ENCODE data around the gene MAD2L1.

DNA sequence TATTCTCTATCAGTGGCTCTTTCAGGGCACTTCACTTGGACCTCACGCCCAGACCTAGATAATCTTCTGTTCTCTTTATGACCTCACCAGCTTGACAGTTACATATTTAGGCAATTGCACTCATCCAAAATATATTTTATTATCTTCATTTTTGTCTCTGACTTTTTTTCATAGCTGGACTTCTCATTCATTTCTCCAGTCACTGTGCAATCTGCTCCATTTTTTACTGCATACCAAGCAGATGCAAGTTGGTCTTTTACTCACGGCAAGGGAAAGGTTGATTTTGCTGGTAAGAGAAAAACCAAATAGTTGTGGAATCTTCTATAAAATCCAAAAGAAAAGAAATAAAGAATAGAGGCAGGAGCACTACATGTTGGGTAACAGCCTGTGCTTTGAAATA, 31.7 kb downstream of the MAD2L1 start:
- TF ChIP-seq CEBPB (IDR thresholded peaks at IDR 0.05; ENCODE audit: borderline replicate concordance, low read depth, low read length) (no peak), U2AF2 (IDR thresholded peaks at IDR 0.05; ENCODE audit: low read depth, low read length) (no peak), ZNF713 (CRISPR knock-in tag; IDR thresholded peaks at IDR 0.05) (no peak), KLF15 (CRISPR knock-in tag; IDR thresholded peaks at IDR 0.05; ENCODE audit: borderline replicate concordance) (no peak)
- TF ChIP-seq, protein P1, sequence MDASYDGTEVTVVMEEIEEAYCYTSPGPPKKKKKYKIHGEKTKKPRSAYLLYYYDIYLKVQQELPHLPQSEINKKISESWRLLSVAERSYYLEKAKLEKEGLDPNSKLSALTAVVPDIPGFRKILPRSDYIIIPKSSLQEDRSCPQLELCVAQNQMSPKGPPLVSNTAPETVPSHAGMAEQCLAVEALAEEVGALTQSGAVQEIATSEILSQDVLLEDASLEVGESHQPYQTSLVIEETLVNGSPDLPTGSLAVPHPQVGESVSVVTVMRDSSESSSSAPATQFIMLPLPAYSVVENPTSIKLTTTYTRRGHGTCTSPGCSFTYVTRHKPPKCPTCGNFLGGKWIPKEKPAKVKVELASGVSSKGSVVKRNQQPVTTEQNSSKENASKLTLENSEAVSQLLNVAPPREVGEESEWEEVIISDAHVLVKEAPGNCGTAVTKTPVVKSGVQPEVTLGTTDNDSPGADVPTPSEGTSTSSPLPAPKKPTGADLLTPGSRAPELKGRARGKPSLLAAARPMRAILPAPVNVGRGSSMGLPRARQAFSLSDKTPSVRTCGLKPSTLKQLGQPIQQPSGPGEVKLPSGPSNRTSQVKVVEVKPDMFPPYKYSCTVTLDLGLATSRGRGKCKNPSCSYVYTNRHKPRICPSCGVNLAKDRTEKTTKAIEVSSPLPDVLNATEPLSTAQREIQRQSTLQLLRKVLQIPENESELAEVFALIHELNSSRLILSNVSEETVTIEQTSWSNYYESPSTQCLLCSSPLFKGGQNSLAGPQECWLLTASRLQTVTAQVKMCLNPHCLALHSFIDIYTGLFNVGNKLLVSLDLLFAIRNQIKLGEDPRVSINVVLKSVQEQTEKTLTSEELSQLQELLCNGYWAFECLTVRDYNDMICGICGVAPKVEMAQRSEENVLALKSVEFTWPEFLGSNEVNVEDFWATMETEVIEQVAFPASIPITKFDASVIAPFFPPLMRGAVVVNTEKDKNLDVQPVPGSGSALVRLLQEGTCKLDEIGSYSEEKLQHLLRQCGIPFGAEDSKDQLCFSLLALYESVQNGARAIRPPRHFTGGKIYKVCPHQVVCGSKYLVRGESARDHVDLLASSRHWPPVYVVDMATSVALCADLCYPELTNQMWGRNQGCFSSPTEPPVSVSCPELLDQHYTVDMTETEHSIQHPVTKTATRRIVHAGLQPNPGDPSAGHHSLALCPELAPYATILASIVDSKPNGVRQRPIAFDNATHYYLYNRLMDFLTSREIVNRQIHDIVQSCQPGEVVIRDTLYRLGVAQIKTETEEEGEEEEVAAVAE (CRISPR knock-in tag; IDR thresholded peaks at IDR 0.05; ENCODE audit: borderline replicate concordance) = no peak
- TF ChIP-seq, protein P2, sequence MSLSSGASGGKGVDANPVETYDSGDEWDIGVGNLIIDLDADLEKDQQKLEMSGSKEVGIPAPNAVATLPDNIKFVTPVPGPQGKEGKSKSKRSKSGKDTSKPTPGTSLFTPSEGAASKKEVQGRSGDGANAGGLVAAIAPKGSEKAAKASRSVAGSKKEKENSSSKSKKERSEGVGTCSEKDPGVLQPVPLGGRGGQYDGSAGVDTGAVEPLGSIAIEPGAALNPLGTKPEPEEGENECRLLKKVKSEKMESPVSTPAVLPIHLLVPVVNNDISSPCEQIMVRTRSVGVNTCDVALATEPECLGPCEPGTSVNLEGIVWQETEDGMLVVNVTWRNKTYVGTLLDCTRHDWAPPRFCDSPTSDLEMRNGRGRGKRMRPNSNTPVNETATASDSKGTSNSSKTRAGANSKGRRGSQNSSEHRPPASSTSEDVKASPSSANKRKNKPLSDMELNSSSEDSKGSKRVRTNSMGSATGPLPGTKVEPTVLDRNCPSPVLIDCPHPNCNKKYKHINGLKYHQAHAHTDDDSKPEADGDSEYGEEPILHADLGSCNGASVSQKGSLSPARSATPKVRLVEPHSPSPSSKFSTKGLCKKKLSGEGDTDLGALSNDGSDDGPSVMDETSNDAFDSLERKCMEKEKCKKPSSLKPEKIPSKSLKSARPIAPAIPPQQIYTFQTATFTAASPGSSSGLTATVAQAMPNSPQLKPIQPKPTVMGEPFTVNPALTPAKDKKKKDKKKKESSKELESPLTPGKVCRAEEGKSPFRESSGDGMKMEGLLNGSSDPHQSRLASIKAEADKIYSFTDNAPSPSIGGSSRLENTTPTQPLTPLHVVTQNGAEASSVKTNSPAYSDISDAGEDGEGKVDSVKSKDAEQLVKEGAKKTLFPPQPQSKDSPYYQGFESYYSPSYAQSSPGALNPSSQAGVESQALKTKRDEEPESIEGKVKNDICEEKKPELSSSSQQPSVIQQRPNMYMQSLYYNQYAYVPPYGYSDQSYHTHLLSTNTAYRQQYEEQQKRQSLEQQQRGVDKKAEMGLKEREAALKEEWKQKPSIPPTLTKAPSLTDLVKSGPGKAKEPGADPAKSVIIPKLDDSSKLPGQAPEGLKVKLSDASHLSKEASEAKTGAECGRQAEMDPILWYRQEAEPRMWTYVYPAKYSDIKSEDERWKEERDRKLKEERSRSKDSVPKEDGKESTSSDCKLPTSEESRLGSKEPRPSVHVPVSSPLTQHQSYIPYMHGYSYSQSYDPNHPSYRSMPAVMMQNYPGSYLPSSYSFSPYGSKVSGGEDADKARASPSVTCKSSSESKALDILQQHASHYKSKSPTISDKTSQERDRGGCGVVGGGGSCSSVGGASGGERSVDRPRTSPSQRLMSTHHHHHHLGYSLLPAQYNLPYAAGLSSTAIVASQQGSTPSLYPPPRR (CRISPR knock-in tag; IDR thresholded peaks at IDR 0.05; ENCODE audit: borderline replicate concordance) = no peak
